Muscle of leg (tissue), 11 donors: ENCODE results near the gene AP3D1. TPM values are rescaled to one million over a fixed set of nuclear protein-coding genes. Genes with fewer than 3 reads are reported as not detected.

Source experiments
- DNase-seq: peaks from one replicate; pipeline ENCODE4 v3.0.0; 2013
- H3K27ac ChIP-seq: one replicate; pipeline ENCODE4 v1.5.1; 2013; ENCODE audit warnings: mild to moderate bottlenecking, low read length, control low read depth
- H3K27me3 ChIP-seq: one replicate; pipeline ENCODE4 v1.6.1; 2013; ENCODE audit warnings: low read length; ENCODE audit not compliant: control insufficient read depth, insufficient read depth
- H3K36me3 ChIP-seq: one replicate; pipeline ENCODE4 v1.6.1; 2013; ENCODE audit warnings: low read length; ENCODE audit not compliant: control insufficient read depth, insufficient read depth
- H3K4me1 ChIP-seq: one replicate; pipeline ENCODE4 v1.6.1; 2013; ENCODE audit warnings: low read length; ENCODE audit not compliant: control insufficient read depth, insufficient read depth
- H3K4me3 ChIP-seq: one replicate; pipeline ENCODE4 v1.5.1; 2013; ENCODE audit warnings: low read length, control low read depth
- H3K9me3 ChIP-seq: replicated peaks from 2 replicates; pipeline ENCODE4 v1.6.1; 2013; ENCODE audit warnings: low read depth, low read length; ENCODE audit not compliant: control insufficient read depth
- WGBS: methylation state at CpG from one replicate; pipeline ENCODE4 v1.1.5; 2013; ENCODE audit warnings: missing lambda C conversion rate; ENCODE audit not compliant: insufficient coverage; 5-methylcytosine and 5-hydroxymethylcytosine counted together
- polyA plus RNA-seq, 8 donors: library from polyadenylated mRNA; unstranded; fragments of 120-200 nt; gene quantifications; one replicate each; pipeline versions ENCODE4 v1.2.1 to v1.2.3, GENCODE V29; 2013; ENCODE audit warnings: inconsistent platforms in 1 of 8, low replicate concordance in 1 of 8; ENCODE audit not compliant: insufficient read length in 8 of 8, insufficient read depth in 1 of 8
- total RNA-seq: library from RNA; stranded (reverse); fragments of 120-200 nt; gene quantifications from one replicate; pipeline ENCODE4 v1.2.4, GENCODE V29; 2013

Gene AP3D1
- total and polyA plus RNA-seq, 9 donors: 34.5 to 82.8 (median 70.9) TPM

DNA sequence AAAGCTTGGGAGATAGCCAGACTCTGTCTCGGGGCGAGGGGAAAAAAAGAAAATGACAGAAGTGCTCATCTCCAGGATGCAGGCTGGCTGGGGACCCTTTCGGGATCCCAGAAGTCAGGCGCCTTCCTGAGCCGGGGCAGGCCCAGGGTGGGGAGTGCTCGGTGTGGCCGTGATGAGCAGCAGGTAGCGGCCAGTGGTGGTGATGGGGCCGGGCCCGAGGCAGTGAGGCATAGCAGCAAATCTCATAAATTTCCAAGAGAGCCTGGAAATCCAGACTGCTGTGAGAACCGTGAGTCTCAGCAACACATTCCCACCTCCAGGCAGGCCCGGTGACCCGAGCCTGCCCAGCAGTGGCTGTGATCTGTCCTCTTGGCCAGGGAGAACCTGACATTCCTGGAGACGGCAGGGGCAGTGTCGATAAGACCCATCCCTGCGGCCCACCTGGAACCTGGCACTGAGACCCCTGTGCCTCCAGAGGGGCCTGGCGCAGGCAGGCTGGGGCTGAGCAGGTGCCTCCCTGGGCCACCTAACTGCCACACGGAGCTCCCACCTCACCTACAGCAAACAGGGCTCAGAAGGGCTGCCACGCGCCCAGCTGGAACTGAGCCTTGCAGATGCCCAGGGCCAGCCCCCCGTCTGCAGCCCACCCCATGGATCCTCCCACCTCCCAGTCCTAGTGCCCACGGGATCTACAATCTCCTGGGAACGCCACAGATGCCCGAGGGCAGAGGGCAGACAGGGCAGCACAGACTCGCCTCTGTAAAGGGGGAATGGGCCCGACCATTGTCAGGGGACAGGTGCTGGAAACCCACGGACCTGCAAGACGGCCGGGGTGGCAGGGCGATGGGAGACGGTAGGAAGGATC, 31.2 kb downstream of the AP3D1 start:
- Histone ChIP-seq H3K4me1 (no peaks in the 10 kb centered on the region), H3K36me3 (peaks cover 93% of the 10 kb centered on the region), H3K27ac (no peak overlapping the region), H3K9me3 (no peaks in the 10 kb centered on the region), H3K4me3 (no peak overlapping the region), H3K27me3 (no peaks in the 10 kb centered on the region)
- DNase-seq: no peak
- 89% methylated on average over 28 of the region's 31 CpGs for WGBS

DNA sequence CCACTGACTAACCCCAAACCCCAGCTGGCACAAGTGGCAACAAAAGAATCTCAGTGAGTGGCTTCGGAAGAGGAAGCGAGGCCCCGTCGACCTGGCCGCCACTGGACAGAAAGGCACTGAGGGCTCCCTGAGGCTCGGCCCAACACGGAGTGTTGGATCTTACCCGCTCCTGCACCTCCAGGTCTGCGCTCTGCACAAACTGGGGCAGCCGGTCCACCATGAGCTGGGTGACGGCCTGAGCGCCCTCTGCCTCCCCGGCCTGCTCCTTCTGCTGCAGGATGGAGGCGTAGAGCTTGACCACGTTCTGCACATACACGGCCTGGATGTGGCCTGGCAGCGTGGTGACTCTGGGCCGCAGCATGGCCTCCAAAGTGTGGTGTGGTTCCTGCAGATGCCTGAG, 32.9 kb downstream of the AP3D1 start:
- Histone ChIP-seq H3K27ac (no peak overlapping the region), H3K9me3 (no peaks in the 10 kb centered on the region), H3K4me3 (no peak overlapping the region), H3K36me3 (peaks cover 94% of the 10 kb centered on the region), H3K27me3 (no peaks in the 10 kb centered on the region), H3K4me1 (no peaks in the 10 kb centered on the region)
- WGBS: 91% methylated on average over 18 of the region's 18 CpGs
- no peak for DNase-seq

DNA sequence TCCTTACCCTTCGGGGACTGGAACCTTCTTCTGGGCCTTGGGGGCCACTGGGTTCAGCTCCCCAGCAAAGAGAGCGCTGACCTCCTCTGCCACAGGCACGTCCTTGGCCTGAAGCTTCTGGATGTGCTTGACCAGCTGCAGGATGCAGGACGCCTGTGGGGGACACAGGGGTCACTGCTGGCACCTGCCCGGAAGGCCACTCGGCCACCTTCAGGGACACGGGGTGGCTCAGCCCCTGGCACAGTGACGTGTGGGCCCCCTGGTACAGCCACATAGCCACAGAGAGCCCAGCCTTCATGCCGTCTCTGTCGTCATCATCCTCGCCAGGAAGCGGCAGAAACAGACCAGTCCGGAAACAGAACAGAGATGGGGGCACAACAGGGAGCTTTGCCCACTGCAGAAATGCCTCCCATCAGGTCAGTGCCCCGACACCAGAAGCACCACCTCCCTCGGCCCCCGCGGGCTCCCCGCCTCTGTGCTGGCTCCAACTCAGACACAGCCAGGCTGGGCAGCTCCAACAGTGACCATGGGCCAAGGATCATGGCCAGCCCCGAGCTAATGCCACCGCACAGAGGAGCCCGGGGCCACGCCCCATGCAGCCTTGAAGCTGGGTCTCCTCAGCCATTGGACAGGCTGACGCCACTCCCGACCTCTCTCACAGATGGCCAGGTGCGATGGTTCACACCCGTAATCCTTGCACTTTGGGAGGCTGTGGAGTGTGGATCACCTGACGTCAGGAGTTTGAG, 34.0 kb downstream of the AP3D1 start:
- 93% methylated on average over 25 of the region's 27 CpGs for WGBS
- Histone ChIP-seq H3K9me3 (no peaks in the 10 kb centered on the region), H3K4me1 (no peaks in the 10 kb centered on the region), H3K27me3 (no peaks in the 10 kb centered on the region), H3K4me3 (no peak overlapping the region), H3K27ac (no peak overlapping the region), H3K36me3 (peaks cover 93% of the 10 kb centered on the region)
- no peak for DNase-seq

DNA sequence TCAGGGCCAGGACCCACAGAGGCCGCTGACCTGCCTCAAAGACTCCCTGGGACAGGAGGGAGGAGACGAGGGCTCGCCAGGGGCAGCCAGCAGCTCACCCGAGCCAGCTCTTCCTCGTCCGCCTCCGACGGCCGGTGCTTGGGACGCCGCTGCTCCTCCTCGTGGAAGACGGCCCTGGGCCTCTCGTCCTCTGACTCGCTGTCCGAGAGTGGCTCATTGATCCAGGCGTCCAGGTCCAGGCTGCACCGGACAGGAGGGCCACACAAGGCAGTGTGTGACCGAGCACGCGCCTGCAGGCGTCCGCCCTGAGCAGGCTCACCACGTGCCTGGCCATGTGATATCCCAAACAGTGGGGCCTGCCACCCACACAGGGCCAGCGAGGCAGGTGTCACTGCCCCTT, 34.9 kb downstream of the AP3D1 start:
- no peak for DNase-seq
- Histone ChIP-seq H3K9me3 (no peaks in the 10 kb centered on the region), H3K27ac (no peak overlapping the region), H3K36me3 (peaks cover 93% of the 10 kb centered on the region), H3K4me1 (no peaks in the 10 kb centered on the region), H3K4me3 (no peak overlapping the region), H3K27me3 (no peaks in the 10 kb centered on the region)
- WGBS: 93% methylated on average over 25 of the region's 25 CpGs

DNA sequence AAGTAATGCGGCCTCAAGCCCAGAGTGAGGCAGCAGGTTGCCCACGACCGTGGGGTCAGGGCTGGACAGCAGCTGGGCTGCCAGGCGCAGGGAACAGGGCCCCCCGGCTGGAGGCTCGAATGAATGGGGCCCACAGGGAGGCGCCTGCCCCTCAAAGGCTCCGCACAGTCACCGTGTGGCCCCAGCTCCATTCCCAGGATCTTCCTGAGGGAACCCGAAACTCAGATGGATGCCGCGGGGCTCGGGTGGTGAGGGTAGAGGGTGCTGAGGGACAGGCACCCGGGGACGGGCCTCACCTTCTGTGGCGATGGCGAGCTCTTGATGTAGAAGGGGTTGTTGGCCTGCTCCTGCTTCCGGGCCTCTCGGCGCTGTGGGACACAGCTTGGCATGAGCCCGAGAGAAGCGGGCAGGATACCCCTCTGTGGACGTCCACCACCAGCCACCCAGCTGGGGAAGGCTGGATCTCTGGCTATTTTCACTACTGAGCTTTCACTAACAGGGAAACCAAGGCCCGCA, 35.4 kb downstream of the AP3D1 start:
- Histone ChIP-seq H3K4me3 (no peak overlapping the region), H3K27me3 (no peaks in the 10 kb centered on the region), H3K4me1 (no peaks in the 10 kb centered on the region), H3K36me3 (peaks cover 93% of the 10 kb centered on the region), H3K27ac (no peak overlapping the region), H3K9me3 (no peaks in the 10 kb centered on the region)
- 93% methylated on average over 15 of the region's 24 CpGs for WGBS
- no peak for DNase-seq

DNA sequence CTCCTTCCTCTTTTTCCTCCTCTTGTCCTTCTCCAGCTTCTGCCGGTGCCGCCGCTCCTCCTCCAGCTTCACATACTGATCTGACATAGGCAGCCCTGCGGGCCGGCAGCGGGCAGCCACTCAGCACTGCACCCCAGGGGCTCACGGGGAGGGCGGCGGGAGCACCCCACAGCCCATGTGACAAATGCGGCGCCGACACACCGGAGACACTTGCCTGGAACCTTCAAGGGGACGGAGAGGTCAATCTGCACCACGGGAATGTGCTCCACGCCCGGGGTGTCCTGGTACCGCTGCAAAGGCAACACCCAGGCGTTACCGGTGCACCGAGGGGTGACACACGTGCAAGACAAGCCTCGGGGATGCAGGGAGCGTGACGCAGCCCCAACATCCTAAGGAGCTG, 36.0 kb downstream of the AP3D1 start:
- peaks cover 93% of the 10 kb centered on the region for H3K36me3 ChIP-seq
- H3K27me3 ChIP-seq: no peaks in the 10 kb centered on the region
- H3K9me3 ChIP-seq: no peaks in the 10 kb centered on the region
- 95% methylated on average over 25 of the region's 25 CpGs for WGBS
- no peak overlapping the region for H3K4me3 ChIP-seq
- DNase-seq: no peak
- no peaks in the 10 kb centered on the region for H3K4me1 ChIP-seq
- H3K27ac ChIP-seq: no peak overlapping the region

DNA sequence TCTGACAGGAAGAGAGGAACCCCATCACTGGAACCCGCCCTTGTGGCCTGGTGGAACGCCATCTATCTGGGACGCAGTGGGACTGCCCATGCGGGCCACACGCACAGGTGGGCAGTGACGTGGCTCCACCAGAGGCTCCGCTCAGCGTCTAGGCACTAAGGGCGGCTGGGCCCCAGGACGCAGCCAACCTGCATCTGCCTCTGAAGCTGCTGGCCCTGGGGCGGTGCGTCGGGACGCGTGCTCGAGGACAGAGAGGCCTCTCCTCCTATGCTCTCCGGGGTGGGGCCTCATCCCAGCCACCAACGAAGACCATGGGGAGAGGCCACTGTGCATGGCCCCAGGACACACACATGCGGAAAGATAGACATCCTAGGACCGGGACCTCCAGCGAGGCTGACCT, 36.5 kb downstream of the AP3D1 start:
- no peaks in the 10 kb centered on the region for H3K9me3 ChIP-seq
- no peak overlapping the region for H3K4me3 ChIP-seq
- H3K36me3 ChIP-seq: peaks cover 93% of the 10 kb centered on the region
- DNase-seq: no peak
- no peaks in the 10 kb centered on the region for H3K4me1 ChIP-seq
- no peak overlapping the region for H3K27ac ChIP-seq
- H3K27me3 ChIP-seq: no peaks in the 10 kb centered on the region
- WGBS: 94% methylated on average over 21 of the region's 21 CpGs

DNA sequence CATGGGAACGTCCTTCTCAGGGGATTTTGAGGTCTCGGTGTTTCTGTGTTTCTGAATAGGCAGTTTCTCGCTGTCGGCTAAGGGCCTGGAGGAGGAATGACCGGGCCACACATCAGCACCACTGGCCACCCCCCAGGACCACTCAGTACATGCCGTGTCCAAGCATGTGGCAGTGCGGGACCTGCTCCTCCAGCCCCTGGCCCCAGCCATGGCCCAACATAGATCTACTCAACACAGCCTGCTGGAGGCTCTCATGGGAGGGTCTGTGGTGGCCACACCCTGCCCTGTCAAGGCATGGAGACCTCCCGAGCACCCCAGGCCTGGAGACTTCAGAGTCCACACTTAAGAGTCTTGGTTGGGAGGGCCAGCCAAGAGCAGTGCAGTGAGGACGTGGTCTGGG, 37.1 kb downstream of the AP3D1 start:
- peaks cover 97% of the 10 kb centered on the region for H3K36me3 ChIP-seq
- 82% methylated on average over 3 of the region's 9 CpGs for WGBS

DNA sequence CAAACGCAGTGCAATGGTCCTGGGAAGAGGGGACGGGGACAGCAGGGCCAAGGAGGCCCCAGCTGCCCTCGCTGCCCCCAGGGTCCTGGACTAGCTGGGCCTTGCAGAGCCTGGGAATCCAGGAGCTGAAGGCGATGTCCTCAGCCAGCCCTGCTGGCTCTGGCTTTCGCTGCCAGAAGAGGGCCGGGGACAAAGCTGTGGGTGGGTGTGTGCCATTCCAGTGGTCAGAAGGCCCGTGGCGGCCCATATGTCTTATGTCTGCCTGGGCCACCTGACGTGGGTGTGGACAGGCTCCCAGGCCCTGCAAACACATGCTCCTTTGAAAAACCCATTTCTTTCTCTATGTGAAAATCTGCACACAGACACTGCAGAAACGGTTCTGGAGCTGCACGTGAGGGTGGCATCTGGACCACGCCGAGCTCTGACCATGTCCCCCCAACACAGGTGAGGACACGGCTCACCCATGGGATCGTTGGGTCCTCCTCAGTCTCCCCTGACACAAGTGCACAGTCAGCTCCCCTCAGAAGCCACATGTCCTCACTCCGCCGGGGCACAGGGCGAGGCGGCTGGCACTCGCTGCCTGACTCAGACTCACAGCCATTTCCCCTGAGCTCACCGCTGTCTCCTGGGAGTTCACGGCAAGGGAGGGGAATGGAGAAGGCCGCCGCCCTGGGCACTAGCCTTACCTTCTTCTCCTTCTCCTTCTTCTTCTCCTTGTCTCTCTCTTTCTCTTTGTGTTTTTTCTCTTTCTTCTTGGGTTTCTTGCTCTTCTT, 37.7 kb downstream of the AP3D1 start:
- peaks cover 98% of the 10 kb centered on the region for H3K36me3 ChIP-seq
- H3K4me3 ChIP-seq: no peak overlapping the region
- no peak for DNase-seq
- H3K4me1 ChIP-seq: no peaks in the 10 kb centered on the region
- H3K27me3 ChIP-seq: no peaks in the 10 kb centered on the region
- H3K9me3 ChIP-seq: no peaks in the 10 kb centered on the region
- 82% methylated on average over 19 of the region's 24 CpGs for WGBS
- no peak overlapping the region for H3K27ac ChIP-seq

More for the DNA sequence above, 37.1 kb downstream of the AP3D1 start:
- no peak for DNase-seq
- Histone ChIP-seq H3K4me1 (no peaks in the 10 kb centered on the region), H3K27ac (no peak overlapping the region), H3K9me3 (no peaks in the 10 kb centered on the region), H3K4me3 (no peak overlapping the region), H3K27me3 (no peaks in the 10 kb centered on the region)
